CD14-positive monocyte (primary cell): ENCODE results near the gene ADCY1. TPM values are rescaled to one million over a fixed set of nuclear protein-coding genes. Genes with fewer than 3 reads are reported as not detected.

Experiments
- DNase-seq, 3 donors: peaks; one replicate each; pipeline ENCODE4 v3.0.0-alpha.2; 2011 to 2022
- H2AFZ ChIP-seq: 2 replicates; pipeline ENCODE4 v1.6.0; 2012; ENCODE audit warnings: mild to moderate bottlenecking, low read depth, low read length, inconsistent platforms; ENCODE audit not compliant: insufficient read depth, poor library complexity, severe bottlenecking
- H3K27ac ChIP-seq, 2 donors: 1 replicate in 1 of 2; 2 replicates in 1 of 2; pipeline ENCODE4 v1.5.1; 2012 to 2013; ENCODE audit warnings: low read length in 2 of 2, control low read depth in 1 of 2, inconsistent platforms in 1 of 2, low read depth in 1 of 2, mild to moderate bottlenecking in 1 of 2
- H3K27me3 ChIP-seq, 2 donors: one replicate each; pipeline versions ENCODE4 v1.6.0 to v1.6.1; 2011 to 2013; ENCODE audit warnings: low read length in 2 of 2; ENCODE audit not compliant: control insufficient read depth in 2 of 2, insufficient read depth in 2 of 2
- H3K36me3 ChIP-seq, 2 donors: replicated peaks in 1 of 2; 1 replicate in 1 of 2; 2 replicates in 1 of 2; pipeline versions ENCODE4 v1.5.1 to v1.6.1; 2012 to 2013; ENCODE audit warnings: low read length in 2 of 2, control low read depth in 1 of 2, inconsistent platforms in 1 of 2, mild to moderate bottlenecking in 1 of 2; ENCODE audit not compliant: insufficient read depth in 2 of 2, control insufficient read depth in 1 of 2
- H3K4me1 ChIP-seq, 2 donors: 1 replicate in 1 of 2; 2 replicates in 1 of 2; pipeline versions ENCODE4 v1.5.1 to v1.6.1; 2012 to 2013; ENCODE audit warnings: low read length in 2 of 2, control low read depth in 1 of 2, inconsistent platforms in 1 of 2, mild to moderate bottlenecking in 1 of 2, moderate library complexity in 1 of 2; ENCODE audit not compliant: insufficient read depth in 2 of 2, control insufficient read depth in 1 of 2
- H3K4me2 ChIP-seq: replicated peaks from 2 replicates; pipeline ENCODE3; 2012; ENCODE audit warnings: low read length, moderate library complexity, mild to moderate bottlenecking; ENCODE audit not compliant: poor library complexity, severe bottlenecking; ENCODE audit errors: extremely low read depth
- H3K4me3 ChIP-seq, 3 experiments: fragments of 200-600 bp in 1 of 3; sonication (generic) in 1 of 3; replicated peaks in 1 of 3; 1 replicate in 2 of 3; 2 replicates in 1 of 3; pipeline ENCODE4 v1.5.1; 2011 to 2013; ENCODE audit warnings: low read length in 3 of 3, mild to moderate bottlenecking in 3 of 3, control low read depth in 2 of 3, low read depth in 2 of 3, inconsistent platforms in 1 of 3, moderate library complexity in 1 of 3
- H3K79me2 ChIP-seq: 2 replicates; pipeline ENCODE4 v1.6.0; 2012; ENCODE audit warnings: mild to moderate bottlenecking, control low read depth, inconsistent platforms, low read length, moderate library complexity; ENCODE audit not compliant: insufficient read depth
- H3K9ac ChIP-seq: 2 replicates; pipeline ENCODE4 v1.6.0; 2017; ENCODE audit warnings: low read length, mild to moderate bottlenecking; ENCODE audit not compliant: insufficient read depth, poor library complexity, severe bottlenecking
- H3K9me3 ChIP-seq, 2 donors: replicated peaks in 1 of 2; 1 replicate in 1 of 2; 2 replicates in 1 of 2; pipeline versions ENCODE4 v1.5.1 to v1.6.1; 2012 to 2013; ENCODE audit warnings: low read length in 2 of 2, control low read depth in 1 of 2; ENCODE audit not compliant: control insufficient read depth in 1 of 2, insufficient read depth in 1 of 2
- H4K20me1 ChIP-seq: 2 replicates; pipeline ENCODE4 v1.6.0; 2012; ENCODE audit warnings: mild to moderate bottlenecking, low read length, control low read depth, moderate library complexity; ENCODE audit not compliant: insufficient read depth
- H3K27ac Mint-ChIP-seq, 7 donors: one replicate each; pipeline ENCODE4 v1.8.0; 2020; ENCODE audit warnings: mild to moderate bottlenecking in 7 of 7, mixed read lengths in 7 of 7, moderate library complexity in 6 of 7, inconsistent platforms in 2 of 7
- H3K27me3 Mint-ChIP-seq, 3 donors: one replicate each; pipeline ENCODE4 v1.8.0; 2021 to 2022; ENCODE audit warnings: low read depth in 3 of 3, mild to moderate bottlenecking in 3 of 3, mixed read lengths in 3 of 3, moderate library complexity in 3 of 3, inconsistent platforms in 1 of 3
- H3K36me3 Mint-ChIP-seq, 2 donors: one replicate each; pipeline ENCODE4 v1.8.0; 2020; ENCODE audit warnings: mixed read lengths in 2 of 2, inconsistent platforms in 1 of 2, mild to moderate bottlenecking in 1 of 2
- H3K4me1 Mint-ChIP-seq: one replicate; pipeline ENCODE4 v1.8.0; 2020; ENCODE audit warnings: mild to moderate bottlenecking, mixed read lengths
- H3K4me3 Mint-ChIP-seq, 2 donors: one replicate each; pipeline ENCODE4 v1.8.0; 2020; ENCODE audit warnings: mild to moderate bottlenecking in 2 of 2, mixed read lengths in 2 of 2, moderate library complexity in 1 of 2
- H3K9me3 Mint-ChIP-seq, 7 donors: one replicate each; pipeline ENCODE4 v1.8.0; 2020 to 2022; ENCODE audit warnings: mixed read lengths in 7 of 7, mild to moderate bottlenecking in 6 of 7, moderate library complexity in 6 of 7, inconsistent platforms in 2 of 7
- WGBS: methylation state at CpG from one replicate; pipeline ENCODE4 v1.1.5; 2013; ENCODE audit warnings: missing lambda C conversion rate; ENCODE audit not compliant: insufficient coverage; 5-methylcytosine and 5-hydroxymethylcytosine counted together
- intact Hi-C, 2 donors: fragments of 100-400 bp; cut with micrococcal nuclease; formaldehyde crosslinking; loops; one replicate each; pipeline versions ENCODE4 v1.15.0 to v1.15.1; 2023
- polyA plus RNA-seq, 3 donors: library from polyadenylated mRNA; depleted of rRNA in 1 of 3; unstranded in 2 of 3; stranded (reverse) in 1 of 3; fragments of 300-500 nt in 2 of 3; fragments of >200 nt in 1 of 3; fragmentation: Illumina TruSeq in 2 of 3; gene quantifications; 1 replicate in 2 of 3; 2 replicates in 1 of 3; pipeline ENCODE4 v1.2.3, GENCODE V29; 2012 to 2021
- TF ChIP-seq, protein P1 (sequence below): fragments of 200-600 bp; IDR thresholded peaks from one replicate; pipeline ENCODE4 v1.8.0; 2022; ENCODE audit warnings: antibody characterized with exemption, mild to moderate bottlenecking

ADCY1 gene
- polyA plus RNA-seq, 3 donors: 0.01 TPM; not detected in 2

DNA sequence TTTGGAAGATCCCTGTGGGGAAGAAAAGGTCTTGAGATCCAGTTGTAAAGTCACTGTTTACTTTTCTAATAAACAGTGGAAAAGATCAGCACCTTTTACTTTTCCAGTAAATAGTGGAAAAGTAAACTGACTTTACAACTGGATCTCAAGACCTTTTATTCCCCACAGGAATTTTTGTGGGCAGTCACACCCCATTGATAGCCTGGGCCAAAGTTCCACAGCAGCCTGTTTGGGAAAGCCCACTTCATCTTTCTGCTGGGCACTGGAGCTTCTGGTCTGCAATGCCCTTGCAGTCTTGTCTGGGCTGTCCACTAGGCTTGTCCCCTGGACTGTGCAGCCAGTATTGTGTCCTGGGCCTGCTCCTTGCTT, 50.2 kb downstream of the ADCY1 start:
- Histone ChIP-seq H3K4me3 (no peak overlapping the region), H3K79me2 (no peaks in the 10 kb centered on the region), H3K4me1 (no peaks in the 10 kb centered on the region), H3K9ac (no peak overlapping the region), H3K9me3 (no peaks in the 10 kb centered on the region), H3K4me2 (no peak overlapping the region), H3K27me3 (no peaks in the 10 kb centered on the region), H3K36me3 (no peaks in the 10 kb centered on the region), H4K20me1 (no peaks in the 10 kb centered on the region), H2AFZ (no peak overlapping the region), H3K27ac (no peak overlapping the region)
- no peaks in the 10 kb centered on the region for H3K36me3 Mint-ChIP-seq
- H3K27ac Mint-ChIP-seq: no peak overlapping the region
- H3K27me3 Mint-ChIP-seq: peaks cover 0 to 4% (median 2%) of the 10 kb centered on the region in 3 donors
- peaks cover 0 to 5% (median 2%) of the 10 kb centered on the region in 7 donors for H3K9me3 Mint-ChIP-seq
- H3K4me1 Mint-ChIP-seq: no peaks in the 10 kb centered on the region
- TF ChIP-seq, protein P1, sequence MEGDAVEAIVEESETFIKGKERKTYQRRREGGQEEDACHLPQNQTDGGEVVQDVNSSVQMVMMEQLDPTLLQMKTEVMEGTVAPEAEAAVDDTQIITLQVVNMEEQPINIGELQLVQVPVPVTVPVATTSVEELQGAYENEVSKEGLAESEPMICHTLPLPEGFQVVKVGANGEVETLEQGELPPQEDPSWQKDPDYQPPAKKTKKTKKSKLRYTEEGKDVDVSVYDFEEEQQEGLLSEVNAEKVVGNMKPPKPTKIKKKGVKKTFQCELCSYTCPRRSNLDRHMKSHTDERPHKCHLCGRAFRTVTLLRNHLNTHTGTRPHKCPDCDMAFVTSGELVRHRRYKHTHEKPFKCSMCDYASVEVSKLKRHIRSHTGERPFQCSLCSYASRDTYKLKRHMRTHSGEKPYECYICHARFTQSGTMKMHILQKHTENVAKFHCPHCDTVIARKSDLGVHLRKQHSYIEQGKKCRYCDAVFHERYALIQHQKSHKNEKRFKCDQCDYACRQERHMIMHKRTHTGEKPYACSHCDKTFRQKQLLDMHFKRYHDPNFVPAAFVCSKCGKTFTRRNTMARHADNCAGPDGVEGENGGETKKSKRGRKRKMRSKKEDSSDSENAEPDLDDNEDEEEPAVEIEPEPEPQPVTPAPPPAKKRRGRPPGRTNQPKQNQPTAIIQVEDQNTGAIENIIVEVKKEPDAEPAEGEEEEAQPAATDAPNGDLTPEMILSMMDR: no peak
- no peak overlapping the region for H3K4me3 Mint-ChIP-seq
- no peak for DNase-seq
- intact Hi-C loops: no loop called here

DNA sequence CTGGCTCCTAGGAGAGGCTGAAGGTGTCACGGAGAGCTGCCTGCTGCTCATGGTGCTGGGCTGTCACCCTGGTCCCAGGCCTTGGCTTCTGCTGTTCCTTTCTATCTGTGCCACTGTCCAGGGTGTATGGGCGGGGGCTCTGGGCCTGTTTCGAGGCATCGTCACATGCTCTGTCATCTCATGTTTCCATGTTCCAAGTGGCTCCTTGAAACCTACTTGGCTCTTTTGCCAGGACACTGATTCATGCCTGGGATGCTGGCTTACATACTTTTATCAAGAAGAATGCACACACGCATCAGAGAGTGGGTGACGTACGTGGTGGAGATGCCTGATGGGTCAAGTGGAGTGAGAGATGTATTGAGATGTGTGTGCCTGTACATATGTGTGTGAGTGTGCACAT, 50.9 kb downstream of the ADCY1 start:
- TF ChIP-seq, protein P1: no peak
- H3K9me3 Mint-ChIP-seq: peaks cover 0 to 9% (median 5%) of the 10 kb centered on the region in 7 donors
- no peak overlapping the region for H3K9ac ChIP-seq
- H2AFZ ChIP-seq: no peak overlapping the region
- no peaks in the 10 kb centered on the region for H4K20me1 ChIP-seq
- H3K79me2 ChIP-seq: no peaks in the 10 kb centered on the region
- no peak overlapping the region for H3K27ac Mint-ChIP-seq
- DNase-seq: no peak
- intact Hi-C loops: no loop called here
- no peaks in the 10 kb centered on the region for H3K4me1 ChIP-seq
- H3K27ac ChIP-seq: no peak overlapping the region
- no peaks in the 10 kb centered on the region for H3K9me3 ChIP-seq
- H3K4me3 ChIP-seq: no peak overlapping the region
- H3K4me1 Mint-ChIP-seq: no peaks in the 10 kb centered on the region
- H3K4me2 ChIP-seq: no peak overlapping the region
- WGBS: 92% methylated on average over 7 of the region's 7 CpGs
- H3K36me3 ChIP-seq: no peaks in the 10 kb centered on the region
- H3K27me3 ChIP-seq: no peaks in the 10 kb centered on the region
- H3K36me3 Mint-ChIP-seq: no peaks in the 10 kb centered on the region
- H3K4me3 Mint-ChIP-seq: no peak overlapping the region
- H3K27me3 Mint-ChIP-seq: peaks cover 0 to 4% (median 2%) of the 10 kb centered on the region in 3 donors
